ENCODE results near the gene PIP5K1B.

- TF ChIP-seq CTCF (IDR thresholded peaks at IDR 0.05; ENCODE audit: insufficient read depth, low read depth, low read length) (no peak), EZH2 (IDR thresholded peaks at IDR 0.05; ENCODE audit: insufficient read depth, low read length) (no peak)
These were observed 192.6 kb downstream of the PIP5K1B start for GRCh38 chr9:68897577-68898145.

All from astrocyte (in vitro differentiated cells and primary cell).